GM21526 (cell line): ENCODE data around the gene CCDC6.
A peak's percentile ranks its signal among the peaks of the same experiment; 100 is the strongest.
"Not testable (repeated sequence)": the region's sequence is repeated elsewhere in the genome, so short reads cannot be mapped to it uniquely, and the experiment has no call there.

Source experiments
- ATAC-seq: cut with Tn5 transposase; IDR thresholded peaks from one replicate; pipeline ENCODE4 v1.9.1; 2021; ENCODE audit warnings: moderate library complexity; ENCODE audit not compliant: unreplicated experiment, low FRiP score

The CCDC6 gene

GRCh38 chr10:59906417-59907202 is at the start of gene CCDC6:
Gene CCDC6, minus strand, starts transcription at chr10:59906556. Its CDS starts 132 bp downstream, at chr10:59906424.
- ATAC-seq, result peak; percentile 79

- no peak for ATAC-seq
These were observed 47.9 kb upstream of the CCDC6 start for GRCh38 chr10:59954296-59954695.

- ATAC-seq, result not testable (repeated sequence)
These were observed 47.4 kb upstream of the CCDC6 start for GRCh38 chr10:59953711-59954110.

- ATAC-seq, result no peak
These were observed 43.7 kb upstream of the CCDC6 start for GRCh38 chr10:59950105-59950504.

DNA sequence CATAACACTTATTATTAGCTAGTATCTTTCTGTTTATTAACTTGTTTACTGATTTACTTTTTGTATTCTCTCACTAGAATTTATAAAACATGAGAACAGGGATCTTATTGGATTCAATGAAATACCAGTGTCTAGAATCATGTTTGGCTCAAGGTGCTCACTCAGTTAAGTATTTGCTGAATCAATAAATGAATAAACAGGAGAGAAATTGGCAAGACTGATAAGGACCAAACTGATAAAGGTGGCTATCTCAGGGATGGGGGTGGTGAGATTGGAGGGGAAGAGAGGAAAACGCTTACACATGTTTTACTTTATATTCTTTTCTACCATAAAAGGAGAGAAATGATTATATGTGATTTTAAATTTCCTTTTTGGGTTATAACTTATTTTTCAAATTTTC is 43.3 kb upstream of the CCDC6 start:
- no peak for ATAC-seq

- ATAC-seq, result no peak
These were observed 39.6 kb upstream of the CCDC6 start for GRCh38 chr10:59945991-59946390.

GRCh38 chr10:59945590-59945989 is 39.2 kb upstream of the CCDC6 start:
- ATAC-seq, result no peak

- ATAC-seq, result no peak
These were observed 38.1 kb upstream of the CCDC6 start for GRCh38 chr10:59944339-59944935.

- ATAC-seq, result no peak
These were observed 36.2 kb upstream of the CCDC6 start for GRCh38 chr10:59942556-59942955.

DNA sequence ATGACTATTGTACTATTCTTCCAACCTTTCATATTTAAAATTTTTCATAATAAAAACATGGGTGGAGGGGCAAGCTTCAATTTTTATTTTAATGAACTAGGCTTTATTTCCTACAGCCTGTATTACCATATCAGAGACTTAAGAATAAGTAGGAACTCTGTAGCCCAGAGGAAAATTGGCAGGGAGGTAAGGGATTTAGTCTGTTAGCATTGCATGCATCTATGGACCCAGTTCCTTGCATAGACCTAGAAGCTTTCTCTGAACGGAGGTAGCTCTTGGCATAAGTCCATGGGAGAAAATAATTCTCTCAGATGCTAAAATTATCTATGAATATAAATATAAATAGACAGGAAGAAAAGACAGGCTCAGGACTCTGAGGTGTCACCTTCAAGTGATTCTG is 31.4 kb upstream of the CCDC6 start:
- no peak for ATAC-seq

DNA sequence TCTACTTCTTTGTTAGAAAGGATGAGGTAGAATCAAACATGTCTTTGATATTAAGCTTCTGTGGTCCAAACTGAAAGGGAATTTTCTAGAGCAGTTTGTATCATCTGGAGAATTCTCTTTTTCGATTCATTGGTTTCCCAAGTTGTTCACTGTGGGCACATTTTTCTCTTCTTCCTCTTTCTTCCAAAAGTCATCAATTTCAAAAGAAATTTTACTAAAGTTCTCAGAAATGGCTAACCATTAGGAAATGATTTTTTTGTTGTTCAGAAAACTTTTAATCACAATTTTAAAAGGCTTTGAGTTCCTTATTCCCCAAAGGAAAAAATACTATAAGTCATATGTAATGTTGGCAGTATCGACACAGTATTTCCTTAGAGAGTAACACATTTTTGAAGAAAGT is 28.3 kb upstream of the CCDC6 start:
- ATAC-seq, result no peak

- not testable (repeated sequence) for ATAC-seq
These were observed 24.6 kb upstream of the CCDC6 start for GRCh38 chr10:59930788-59931521.

DNA sequence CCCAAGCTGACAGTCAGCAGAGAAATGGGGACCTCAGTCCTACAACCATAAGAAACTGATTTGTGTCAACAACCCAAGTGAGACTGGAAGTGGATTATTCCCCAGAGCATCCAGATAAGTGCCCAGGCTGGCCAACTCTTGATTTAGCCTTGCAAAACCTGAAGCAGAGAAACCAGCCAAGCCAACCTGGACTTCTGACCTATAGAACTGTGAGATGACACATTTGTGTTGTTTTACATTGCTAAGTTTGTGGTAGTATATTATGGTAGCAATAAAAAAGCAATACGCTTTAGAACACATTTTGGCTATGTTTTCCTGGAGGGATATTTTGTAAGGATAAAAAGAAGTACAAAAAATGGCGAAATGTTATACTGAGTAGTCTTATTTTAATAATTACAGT is 19.7 kb upstream of the CCDC6 start:
- ATAC-seq, result no peak

- no peak for ATAC-seq
These were observed 16.6 kb upstream of the CCDC6 start for GRCh38 chr10:59922907-59923306.

DNA sequence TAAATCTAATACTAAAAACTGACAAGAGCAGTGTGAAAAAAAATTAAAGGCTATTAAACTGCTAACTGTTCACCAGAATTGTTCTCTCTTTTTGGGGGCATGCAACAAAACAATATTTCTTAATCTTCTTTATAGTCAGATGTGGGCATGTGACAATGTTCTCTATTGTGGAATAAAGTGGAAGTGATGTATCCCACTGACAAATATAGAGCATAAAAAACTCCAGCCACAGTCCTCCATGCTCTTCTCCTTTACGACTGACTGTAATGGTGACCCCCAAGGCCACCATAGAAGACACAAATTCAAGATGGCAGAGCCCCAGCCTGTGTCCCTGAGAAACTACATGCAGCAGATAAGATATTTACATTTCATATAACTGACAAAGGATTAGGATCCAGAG is 11.6 kb upstream of the CCDC6 start:
- no peak for ATAC-seq

DNA sequence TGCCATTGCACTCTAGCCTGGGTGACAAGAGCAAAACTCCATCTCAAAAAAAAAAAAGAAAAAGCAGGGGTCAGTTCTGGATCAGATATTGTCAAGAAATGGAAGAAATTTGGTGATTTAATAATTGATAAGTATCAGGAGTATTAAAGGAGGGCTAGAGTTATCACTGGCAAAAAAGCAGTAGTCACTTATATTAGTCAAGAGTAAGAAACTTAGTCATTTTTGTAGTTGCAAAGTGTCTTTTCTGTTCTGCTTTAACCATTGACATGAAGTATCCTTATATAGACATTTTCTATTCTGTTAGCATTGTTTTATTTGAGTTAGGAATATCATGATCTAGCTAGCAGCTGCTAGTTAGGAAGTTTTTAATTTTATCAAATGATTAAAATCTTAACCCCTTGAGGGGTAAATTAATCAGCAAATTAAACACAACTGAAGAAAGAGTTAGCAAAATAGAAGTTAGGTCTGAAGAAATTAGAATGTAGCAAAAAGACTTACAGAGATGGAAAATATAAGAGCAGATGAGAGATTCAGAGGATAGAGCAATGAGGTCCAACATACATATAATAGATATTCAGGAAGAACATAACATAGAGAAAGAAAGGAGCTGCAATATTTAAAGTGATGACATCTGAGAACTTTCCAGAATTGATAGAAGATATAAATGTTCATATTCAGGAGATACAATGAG is 7.3 kb upstream of the CCDC6 start:
- no peak for ATAC-seq

DNA sequence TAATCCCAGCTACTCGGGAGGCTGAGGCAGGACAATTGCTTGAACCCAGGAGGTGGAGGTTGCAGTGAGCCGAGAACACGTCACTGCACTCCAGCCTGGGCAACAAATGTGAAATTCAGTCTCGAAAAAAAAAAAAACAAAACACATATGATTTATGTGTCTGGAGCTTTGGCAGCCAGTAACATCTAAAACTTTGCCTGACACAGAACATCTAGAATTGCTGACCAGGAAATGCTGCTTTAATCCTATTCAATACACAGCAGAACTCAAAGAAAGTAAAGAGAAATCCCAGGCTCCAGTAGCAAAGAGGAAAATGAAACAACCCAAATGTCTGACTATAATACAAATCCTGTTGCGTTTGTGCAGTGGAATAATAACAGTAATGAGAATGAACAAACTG is 4.5 kb upstream of the CCDC6 start:
- ATAC-seq, result no peak

DNA sequence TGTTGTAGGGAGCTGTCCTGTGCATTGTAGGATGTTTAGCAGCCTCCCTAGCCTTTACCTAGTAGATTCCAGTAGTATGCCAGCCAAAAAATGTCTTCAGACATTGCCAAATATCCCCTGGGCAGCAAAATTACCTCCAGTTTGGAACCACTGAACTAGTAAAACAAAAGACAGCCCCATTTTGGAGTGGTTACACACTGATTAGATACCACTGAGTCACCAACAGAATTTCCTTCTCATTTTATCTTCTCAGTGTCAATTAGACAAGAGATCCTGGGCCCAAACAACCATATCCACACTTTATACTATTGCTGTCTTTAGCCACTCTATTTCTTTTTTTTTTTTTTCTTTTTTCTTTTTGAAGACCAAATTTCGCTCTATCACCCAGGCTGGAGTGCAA is 3.5 kb upstream of the CCDC6 start:
- ATAC-seq, result no peak

DNA sequence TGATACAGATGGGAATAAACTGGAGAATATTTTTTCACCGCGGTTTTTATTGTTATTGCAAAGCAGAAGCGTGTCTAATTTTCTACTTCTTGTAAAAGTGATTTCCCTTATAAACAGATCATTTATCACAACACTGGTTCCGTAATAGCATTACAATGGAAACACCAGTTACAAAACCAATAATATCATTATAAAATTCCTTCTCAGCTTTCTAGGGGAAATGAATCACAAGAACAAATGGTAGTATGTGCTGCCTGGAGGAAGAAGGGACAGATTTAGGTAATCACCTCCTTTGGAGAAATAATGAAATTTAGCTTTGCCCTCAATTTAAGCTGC is 2.4 kb upstream of the CCDC6 start:
- no peak for ATAC-seq

GRCh38 chr10:59907918-59908807 is 1.8 kb upstream of the CCDC6 start:
- ATAC-seq, result peak; percentile 34
